LNCAP (cell line): ENCODE results near the gene NFXL1.
A peak's percentile ranks its signal among the peaks of the same experiment; 100 is the strongest.

ENCODE experiments used
- TF ChIP-seq, protein P1 (sequence below): fragments of 450-650 bp; IDR thresholded peaks from 2 replicates; pipeline ENCODE4 v1.5.1; 2017; ENCODE audit warnings: mild to moderate bottlenecking

Gene NFXL1

DNA sequence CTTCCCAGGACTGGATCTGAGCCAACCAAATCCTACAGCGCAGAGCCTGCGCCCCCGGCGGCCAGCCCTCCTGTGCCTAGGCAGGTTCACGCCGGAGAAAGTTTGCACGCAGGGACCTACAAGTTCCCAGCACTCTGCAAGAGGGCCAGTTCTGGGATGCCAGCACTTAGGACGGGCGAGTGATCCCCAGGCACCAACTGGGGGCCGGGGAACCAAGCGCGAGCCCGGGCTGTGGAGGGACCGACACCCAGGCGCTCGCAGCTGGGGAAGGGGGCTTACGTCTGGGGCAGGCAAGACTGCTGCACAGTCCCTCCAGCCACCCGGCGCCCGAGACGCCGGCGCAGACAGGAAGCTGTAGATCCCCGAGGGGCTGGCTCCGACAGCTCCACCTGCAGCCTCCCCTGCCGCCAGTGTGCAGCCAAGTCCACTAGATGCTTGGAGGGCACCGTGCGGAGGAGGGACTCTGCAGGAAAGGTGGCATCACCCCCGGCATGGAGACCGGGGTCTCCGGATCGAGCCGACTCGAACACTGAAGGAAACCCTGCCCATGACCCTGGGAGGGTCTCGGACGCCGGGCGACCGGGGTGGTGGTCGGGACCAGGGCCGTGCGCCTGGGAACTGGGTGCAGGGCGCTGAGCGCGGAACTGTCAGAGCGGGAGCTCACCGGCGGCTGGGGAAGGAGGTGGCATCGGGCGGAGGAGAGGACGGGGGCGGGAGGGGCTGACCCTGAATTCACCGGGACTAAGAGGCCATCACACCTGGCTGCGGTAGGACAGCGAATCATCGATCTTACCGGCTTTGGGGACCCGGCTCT, 77.1 kb downstream of the NFXL1 start:
- TF ChIP-seq, protein P1, sequence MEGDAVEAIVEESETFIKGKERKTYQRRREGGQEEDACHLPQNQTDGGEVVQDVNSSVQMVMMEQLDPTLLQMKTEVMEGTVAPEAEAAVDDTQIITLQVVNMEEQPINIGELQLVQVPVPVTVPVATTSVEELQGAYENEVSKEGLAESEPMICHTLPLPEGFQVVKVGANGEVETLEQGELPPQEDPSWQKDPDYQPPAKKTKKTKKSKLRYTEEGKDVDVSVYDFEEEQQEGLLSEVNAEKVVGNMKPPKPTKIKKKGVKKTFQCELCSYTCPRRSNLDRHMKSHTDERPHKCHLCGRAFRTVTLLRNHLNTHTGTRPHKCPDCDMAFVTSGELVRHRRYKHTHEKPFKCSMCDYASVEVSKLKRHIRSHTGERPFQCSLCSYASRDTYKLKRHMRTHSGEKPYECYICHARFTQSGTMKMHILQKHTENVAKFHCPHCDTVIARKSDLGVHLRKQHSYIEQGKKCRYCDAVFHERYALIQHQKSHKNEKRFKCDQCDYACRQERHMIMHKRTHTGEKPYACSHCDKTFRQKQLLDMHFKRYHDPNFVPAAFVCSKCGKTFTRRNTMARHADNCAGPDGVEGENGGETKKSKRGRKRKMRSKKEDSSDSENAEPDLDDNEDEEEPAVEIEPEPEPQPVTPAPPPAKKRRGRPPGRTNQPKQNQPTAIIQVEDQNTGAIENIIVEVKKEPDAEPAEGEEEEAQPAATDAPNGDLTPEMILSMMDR = no peak

DNA sequence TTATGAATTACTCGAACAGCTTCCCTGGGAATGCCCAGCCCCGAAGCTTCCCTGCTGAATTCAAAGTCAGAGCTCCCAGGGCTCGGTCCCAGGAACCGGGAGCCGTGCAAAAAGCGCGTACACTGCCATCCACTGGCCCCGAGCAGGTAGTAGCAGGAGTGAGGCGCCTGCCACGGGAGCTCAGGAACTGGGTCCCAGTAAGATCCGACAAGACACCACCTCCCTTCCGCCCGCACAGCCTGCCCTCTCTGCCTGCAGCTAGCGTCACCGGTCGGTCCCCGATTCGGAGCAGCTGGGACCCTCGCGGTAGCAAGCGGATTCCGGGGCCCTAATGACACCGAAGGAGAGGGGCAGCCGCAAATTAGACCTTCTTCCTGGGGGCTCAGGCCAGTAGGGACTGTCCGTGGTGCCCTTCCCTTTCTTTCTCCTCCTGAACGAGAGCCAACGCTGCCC, 77.7 kb downstream of the NFXL1 start:
- TF ChIP-seq, protein P1 = peak; percentile 86

DNA sequence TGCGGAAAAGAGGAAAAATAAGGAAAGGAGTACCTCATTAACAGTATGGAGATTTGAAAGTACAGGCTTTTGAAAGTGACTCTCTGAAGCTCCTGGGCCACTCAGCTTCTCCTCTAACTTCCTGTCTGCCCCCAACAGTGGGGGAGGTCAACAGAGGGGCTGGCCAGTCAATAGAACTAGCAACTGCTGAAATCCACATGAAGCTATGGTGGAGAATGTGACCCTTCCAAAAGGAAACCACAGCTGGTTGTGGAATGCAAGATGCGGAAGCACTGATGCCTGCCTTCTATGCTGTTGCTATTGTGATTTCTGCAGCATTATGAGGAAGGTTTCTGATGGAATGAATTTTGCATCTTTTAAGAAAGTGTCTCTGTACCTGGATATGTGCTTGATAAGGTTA, 78.9 kb downstream of the NFXL1 start:
- TF ChIP-seq, protein P1 = no peak

DNA sequence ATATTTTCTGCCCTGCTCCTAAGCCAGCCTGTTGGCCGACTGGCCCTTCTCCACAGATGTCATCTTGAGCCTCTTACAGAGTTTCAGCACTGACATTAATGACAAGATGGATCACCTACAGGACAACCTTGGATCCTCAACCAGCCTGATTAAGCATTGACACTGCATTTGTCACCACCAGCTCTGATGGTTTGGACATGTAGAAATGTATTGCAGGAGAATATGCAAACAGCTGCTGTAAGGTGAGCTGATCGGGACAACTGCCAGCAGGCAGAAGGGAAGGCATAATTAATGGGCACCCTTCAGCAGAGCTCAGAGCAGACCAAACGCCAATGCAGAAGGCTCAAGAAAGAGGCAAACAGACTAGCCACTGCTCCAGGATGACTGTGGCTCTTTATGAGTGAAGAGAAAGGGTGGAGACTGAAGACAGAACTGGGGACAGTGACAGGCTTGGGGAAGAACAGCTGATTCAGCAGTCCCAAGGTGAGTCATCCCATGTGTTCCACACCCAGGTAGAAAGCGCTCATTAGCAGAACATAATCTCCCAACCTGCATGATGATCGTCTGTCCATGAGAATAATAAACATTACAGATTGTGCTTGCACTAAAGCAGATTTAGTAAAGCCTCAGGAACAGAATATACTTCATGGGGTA, 83.2 kb downstream of the NFXL1 start:
- TF ChIP-seq, protein P1 = no peak

DNA sequence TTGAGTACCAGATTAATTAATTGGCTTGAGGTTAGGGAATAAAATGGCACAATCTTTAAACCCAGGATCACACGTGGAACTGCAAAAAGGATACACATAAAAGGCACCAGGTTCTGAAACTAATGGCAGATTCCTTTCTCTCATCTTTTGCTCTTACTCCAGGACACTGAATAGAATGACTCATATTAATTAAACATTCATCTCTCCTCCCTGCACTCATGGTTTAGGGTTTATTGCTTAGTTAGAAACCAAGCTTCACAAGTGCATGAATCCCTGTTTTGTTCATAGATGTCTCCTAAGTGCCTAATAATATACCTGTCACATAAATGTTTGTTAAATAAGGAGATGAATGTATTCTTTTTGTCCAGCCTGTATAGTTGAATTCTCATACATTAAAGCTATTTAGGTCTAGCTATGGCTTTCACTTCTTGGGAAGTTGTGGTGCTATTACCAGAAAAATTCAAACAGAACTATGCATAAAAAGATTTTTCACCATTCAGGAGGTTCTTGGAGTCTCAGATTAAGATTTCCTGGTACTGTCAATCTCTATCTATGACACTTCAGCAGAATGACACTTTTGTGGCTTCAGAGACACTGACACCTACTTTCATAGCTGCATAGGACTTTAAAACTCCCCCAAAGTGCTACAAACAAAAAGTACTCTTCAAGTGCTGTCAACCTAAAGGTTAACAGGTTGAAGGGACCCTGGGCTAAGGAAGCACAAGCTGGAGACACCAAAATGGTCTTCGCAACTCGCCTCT, 83.9 kb downstream of the NFXL1 start:
- TF ChIP-seq, protein P1 = no peak

DNA sequence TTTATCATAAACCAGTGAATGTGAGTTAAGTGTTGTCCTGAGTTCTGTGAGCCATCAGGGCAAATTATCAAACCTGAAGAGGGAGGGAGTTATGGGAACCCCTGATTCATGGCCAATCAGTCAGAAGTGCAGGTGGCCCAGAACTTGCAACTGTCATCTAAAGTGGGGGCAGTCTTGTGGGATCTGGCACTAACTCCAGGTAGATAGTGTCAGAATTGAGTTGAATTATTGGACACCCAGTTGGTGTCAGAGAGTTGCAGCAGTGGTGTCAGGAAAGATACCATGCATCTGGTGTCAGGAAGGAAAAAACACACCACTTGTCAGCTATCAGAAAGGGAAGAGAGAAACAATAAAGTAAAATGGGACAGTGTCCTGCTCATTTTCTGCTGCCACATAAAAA, 84.9 kb downstream of the NFXL1 start:
- TF ChIP-seq, protein P1 = no peak

DNA sequence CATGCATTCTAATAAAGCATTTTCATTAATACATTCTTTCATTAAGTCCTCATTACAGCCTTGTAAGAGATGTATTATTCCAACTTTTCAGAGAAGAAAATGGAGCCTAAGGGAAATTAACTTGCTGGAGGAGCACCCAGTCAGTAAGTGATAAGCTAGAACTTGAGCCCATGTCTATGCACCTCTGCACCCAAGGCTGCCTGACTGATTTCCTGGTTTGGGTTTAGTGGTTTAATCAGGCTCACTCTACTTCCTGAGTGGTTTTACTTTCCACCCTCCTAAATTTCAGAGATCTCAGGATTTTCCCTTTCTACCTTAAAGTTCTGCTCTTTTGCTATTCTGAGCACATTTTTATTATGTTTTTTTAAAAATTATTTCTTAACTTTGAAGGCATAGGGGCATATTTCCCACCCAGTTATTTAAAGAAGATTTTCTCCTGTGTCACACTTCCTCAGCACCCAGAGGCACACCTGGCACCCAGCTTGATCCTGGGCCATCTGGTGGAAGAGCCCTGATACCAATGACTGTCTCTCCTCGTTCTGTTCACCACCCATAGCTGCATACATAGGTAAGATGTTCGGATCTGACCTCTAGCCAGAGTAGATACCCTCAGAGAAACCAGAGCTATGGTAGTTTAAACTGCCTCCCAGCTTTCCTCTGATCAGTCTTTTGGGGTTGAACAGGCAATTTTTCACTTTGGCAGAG, 86.9 kb downstream of the NFXL1 start:
- TF ChIP-seq, protein P1 = no peak
